ENCODE results near the gene RCCD1.

DNA sequence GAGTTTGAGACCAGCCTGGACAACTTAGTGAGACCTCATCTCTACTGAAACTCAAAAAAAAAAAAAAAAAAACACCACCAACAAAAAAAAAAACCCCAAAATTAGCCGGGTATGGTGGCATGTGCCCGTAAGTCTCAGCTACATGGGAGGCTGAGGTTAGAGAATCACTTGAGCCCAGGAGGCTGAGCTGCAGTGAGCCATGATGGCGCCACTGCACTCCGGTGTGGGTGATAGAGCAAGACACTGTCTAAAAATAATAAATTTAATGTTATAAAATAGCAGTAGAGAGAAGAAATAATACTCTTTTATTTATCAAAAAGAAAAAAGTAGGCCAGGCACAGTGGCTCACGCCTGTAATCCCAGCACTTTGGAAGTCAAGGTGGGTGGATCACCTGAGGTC lies 17.4 kb downstream of the RCCD1 start:
- TF ChIP-seq, protein P1, sequence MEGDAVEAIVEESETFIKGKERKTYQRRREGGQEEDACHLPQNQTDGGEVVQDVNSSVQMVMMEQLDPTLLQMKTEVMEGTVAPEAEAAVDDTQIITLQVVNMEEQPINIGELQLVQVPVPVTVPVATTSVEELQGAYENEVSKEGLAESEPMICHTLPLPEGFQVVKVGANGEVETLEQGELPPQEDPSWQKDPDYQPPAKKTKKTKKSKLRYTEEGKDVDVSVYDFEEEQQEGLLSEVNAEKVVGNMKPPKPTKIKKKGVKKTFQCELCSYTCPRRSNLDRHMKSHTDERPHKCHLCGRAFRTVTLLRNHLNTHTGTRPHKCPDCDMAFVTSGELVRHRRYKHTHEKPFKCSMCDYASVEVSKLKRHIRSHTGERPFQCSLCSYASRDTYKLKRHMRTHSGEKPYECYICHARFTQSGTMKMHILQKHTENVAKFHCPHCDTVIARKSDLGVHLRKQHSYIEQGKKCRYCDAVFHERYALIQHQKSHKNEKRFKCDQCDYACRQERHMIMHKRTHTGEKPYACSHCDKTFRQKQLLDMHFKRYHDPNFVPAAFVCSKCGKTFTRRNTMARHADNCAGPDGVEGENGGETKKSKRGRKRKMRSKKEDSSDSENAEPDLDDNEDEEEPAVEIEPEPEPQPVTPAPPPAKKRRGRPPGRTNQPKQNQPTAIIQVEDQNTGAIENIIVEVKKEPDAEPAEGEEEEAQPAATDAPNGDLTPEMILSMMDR (IDR thresholded peaks at IDR 0.05; ENCODE audit: low read length), result no peak
- TF ChIP-seq EZH2 (IDR thresholded peaks at IDR 0.05; ENCODE audit: borderline replicate concordance, low read length), result no peak
